OCI-M2 (cell line): Measurements from ENCODE around the gene POTEG.
"Not testable (repeated sequence)": the region's sequence is repeated elsewhere in the genome, so short reads cannot be mapped to it uniquely, and the experiment has no call there.

Experiments
- DNase-seq: peaks from one replicate; lab custom pipeline; 2025; ENCODE audit not compliant: unreplicated experiment; lab: John Stamatoyannopoulos, UW

POTEG gene

GRCh38 chr14:19434241-19434640 is at the start of gene POTEG:
Gene POTEG, minus strand, starts transcription at chr14:19434341. Its CDS starts 52 bp downstream, at chr14:19434289.
- not testable (repeated sequence) for DNase-seq

- not testable (repeated sequence) for DNase-seq
Measured at GRCh38 chr14:19482093-19482492, 48.0 kb upstream of the POTEG start.

- not testable (repeated sequence) for DNase-seq
Measured at GRCh38 chr14:19481421-19481820, 47.3 kb upstream of the POTEG start.

- DNase-seq, result not testable (repeated sequence)
Measured at GRCh38 chr14:19480491-19480890, 46.4 kb upstream of the POTEG start.

- not testable (repeated sequence) for DNase-seq
Measured at GRCh38 chr14:19445761-19446160, 11.6 kb upstream of the POTEG start.

GRCh38 chr14:19439826-19440225 is 5.7 kb upstream of the POTEG start:
- not testable (repeated sequence) for DNase-seq

GRCh38 chr14:19439219-19439618 is 5.1 kb upstream of the POTEG start:
- not testable (repeated sequence) for DNase-seq

- DNase-seq, result not testable (repeated sequence)
Measured at GRCh38 chr14:19437126-19437443, 2.9 kb upstream of the POTEG start.

GRCh38 chr14:19436311-19437125 is 2.4 kb upstream of the POTEG start:
- not testable (repeated sequence) for DNase-seq

- DNase-seq, result not testable (repeated sequence)
Measured at GRCh38 chr14:19435852-19436251, 1.7 kb upstream of the POTEG start.

- DNase-seq, result not testable (repeated sequence)
Measured at GRCh38 chr14:19434891-19435290, 750 bp upstream of the POTEG start.

- not testable (repeated sequence) for DNase-seq
Measured at GRCh38 chr14:19433765-19434164, 376 bp downstream of the POTEG start.

GRCh38 chr14:19408519-19408918 is 25.6 kb downstream of the POTEG start:
- DNase-seq, result not testable (repeated sequence)

- not testable (repeated sequence) for DNase-seq
Measured at GRCh38 chr14:19402097-19402496, 32.0 kb downstream of the POTEG start.

GRCh38 chr14:19394727-19395126 is 39.4 kb downstream of the POTEG start:
- DNase-seq, result not testable (repeated sequence)

GRCh38 chr14:19390230-19390629 is 43.9 kb downstream of the POTEG start:
- DNase-seq, result not testable (repeated sequence)

- not testable (repeated sequence) for DNase-seq
Measured at GRCh38 chr14:19388741-19389140, 45.4 kb downstream of the POTEG start.

- not testable (repeated sequence) for DNase-seq
Measured at GRCh38 chr14:19386996-19387395, 47.1 kb downstream of the POTEG start.

GRCh38 chr14:19386309-19386708 is 47.8 kb downstream of the POTEG start:
- DNase-seq, result not testable (repeated sequence)

GRCh38 chr14:19384088-19384781 is 49.9 kb downstream of the POTEG start:
- not testable (repeated sequence) for DNase-seq

GRCh38 chr14:19383008-19383584 is 51.0 kb downstream of the POTEG start:
- DNase-seq, result not testable (repeated sequence)

GRCh38 chr14:19380137-19380536 is 54.0 kb downstream of the POTEG start:
- not testable (repeated sequence) for DNase-seq
